HL-60 (cell line): ENCODE measurements around the gene SPTB.

Experiments used
- GABPA ChIP-seq: IDR thresholded peaks from 2 replicates; pipeline ENCODE4 v1.6.1; 2012; ENCODE audit warnings: low read depth
- POLR2AphosphoS5 ChIP-seq: IDR thresholded peaks from 2 replicates; pipeline ENCODE4 v1.6.1; 2012; ENCODE audit warnings: low read depth
- SPI1 ChIP-seq: IDR thresholded peaks from 2 replicates; pipeline ENCODE4 v1.6.1; 2012; ENCODE audit warnings: low read depth, mild to moderate bottlenecking, borderline replicate concordance
- TF ChIP-seq, protein P1 (sequence below): IDR thresholded peaks from one replicate; pipeline ENCODE4 v1.5.1; 2011; ENCODE audit warnings: low read length, control low read depth, inconsistent platforms; ENCODE audit not compliant: insufficient read depth
- TF ChIP-seq, protein P2 (sequence below): IDR thresholded peaks from 2 replicates; pipeline ENCODE4 v1.6.1; 2012; ENCODE audit warnings: low read depth; ENCODE audit not compliant: insufficient replicate concordance

DNA sequence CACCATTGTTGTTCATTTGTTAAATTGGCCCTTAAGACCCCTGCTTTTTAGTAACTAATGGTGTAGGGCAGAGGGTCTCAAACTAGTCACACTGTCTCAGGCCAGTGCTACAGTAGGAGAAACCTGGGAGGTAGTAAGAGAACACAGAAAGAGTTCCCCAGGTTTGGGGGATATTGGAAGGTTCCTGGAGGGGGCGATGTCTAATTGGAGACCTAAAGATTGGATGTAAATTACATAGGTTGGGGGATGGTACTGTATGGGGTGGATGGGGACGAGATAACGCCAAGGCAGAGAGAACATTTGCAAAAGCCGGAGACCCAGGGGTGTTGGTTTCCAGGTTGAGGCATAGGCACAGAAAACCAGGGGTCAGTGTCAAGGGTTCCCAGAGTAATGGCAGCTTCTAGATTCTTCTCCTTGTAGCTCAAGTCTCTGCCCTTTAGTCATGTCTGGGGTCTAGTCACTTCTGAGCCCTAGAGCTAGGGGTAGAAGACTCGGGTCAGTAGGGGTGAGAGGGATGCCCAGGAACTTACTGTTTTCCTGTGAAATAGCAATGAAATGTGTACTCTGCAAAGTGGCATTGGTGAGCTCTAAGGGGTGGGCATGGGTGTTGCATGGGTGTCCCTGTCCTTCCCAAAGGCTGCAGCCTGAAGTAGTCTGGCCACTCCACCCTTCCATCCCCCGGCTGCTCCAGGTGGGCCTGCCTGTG, 153.7 kb downstream of the SPTB start:
- TF ChIP-seq, protein P1, sequence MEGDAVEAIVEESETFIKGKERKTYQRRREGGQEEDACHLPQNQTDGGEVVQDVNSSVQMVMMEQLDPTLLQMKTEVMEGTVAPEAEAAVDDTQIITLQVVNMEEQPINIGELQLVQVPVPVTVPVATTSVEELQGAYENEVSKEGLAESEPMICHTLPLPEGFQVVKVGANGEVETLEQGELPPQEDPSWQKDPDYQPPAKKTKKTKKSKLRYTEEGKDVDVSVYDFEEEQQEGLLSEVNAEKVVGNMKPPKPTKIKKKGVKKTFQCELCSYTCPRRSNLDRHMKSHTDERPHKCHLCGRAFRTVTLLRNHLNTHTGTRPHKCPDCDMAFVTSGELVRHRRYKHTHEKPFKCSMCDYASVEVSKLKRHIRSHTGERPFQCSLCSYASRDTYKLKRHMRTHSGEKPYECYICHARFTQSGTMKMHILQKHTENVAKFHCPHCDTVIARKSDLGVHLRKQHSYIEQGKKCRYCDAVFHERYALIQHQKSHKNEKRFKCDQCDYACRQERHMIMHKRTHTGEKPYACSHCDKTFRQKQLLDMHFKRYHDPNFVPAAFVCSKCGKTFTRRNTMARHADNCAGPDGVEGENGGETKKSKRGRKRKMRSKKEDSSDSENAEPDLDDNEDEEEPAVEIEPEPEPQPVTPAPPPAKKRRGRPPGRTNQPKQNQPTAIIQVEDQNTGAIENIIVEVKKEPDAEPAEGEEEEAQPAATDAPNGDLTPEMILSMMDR: no peak
- TF ChIP-seq POLR2AphosphoS5 (no peak), GABPA (no peak), SPI1 (no peak)
- TF ChIP-seq, protein P2, sequence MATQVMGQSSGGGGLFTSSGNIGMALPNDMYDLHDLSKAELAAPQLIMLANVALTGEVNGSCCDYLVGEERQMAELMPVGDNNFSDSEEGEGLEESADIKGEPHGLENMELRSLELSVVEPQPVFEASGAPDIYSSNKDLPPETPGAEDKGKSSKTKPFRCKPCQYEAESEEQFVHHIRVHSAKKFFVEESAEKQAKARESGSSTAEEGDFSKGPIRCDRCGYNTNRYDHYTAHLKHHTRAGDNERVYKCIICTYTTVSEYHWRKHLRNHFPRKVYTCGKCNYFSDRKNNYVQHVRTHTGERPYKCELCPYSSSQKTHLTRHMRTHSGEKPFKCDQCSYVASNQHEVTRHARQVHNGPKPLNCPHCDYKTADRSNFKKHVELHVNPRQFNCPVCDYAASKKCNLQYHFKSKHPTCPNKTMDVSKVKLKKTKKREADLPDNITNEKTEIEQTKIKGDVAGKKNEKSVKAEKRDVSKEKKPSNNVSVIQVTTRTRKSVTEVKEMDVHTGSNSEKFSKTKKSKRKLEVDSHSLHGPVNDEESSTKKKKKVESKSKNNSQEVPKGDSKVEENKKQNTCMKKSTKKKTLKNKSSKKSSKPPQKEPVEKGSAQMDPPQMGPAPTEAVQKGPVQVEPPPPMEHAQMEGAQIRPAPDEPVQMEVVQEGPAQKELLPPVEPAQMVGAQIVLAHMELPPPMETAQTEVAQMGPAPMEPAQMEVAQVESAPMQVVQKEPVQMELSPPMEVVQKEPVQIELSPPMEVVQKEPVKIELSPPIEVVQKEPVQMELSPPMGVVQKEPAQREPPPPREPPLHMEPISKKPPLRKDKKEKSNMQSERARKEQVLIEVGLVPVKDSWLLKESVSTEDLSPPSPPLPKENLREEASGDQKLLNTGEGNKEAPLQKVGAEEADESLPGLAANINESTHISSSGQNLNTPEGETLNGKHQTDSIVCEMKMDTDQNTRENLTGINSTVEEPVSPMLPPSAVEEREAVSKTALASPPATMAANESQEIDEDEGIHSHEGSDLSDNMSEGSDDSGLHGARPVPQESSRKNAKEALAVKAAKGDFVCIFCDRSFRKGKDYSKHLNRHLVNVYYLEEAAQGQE: no peak
